GM15510 (cell line): ENCODE results near the gene BIRC7.

ENCODE experiments used
- POLR2A ChIP-seq: IDR thresholded peaks from 3 replicates; pipeline ENCODE4 v1.6.1; 2011; ENCODE audit warnings: borderline replicate concordance; ENCODE audit not compliant: insufficient read length; ENCODE audit errors: extremely low read depth

The BIRC7 gene

GRCh38 chr20:63273059-63273579 lies 37.4 kb downstream of the BIRC7 start:
- TF ChIP-seq POLR2A: no peak

- TF ChIP-seq POLR2A: no peak
These were observed 38.1 kb downstream of the BIRC7 start for GRCh38 chr20:63273635-63274380.

GRCh38 chr20:63274381-63275228 lies 38.9 kb downstream of the BIRC7 start:
- no peak for TF ChIP-seq POLR2A

GRCh38 chr20:63275825-63276224 lies 40.1 kb downstream of the BIRC7 start:
- no peak for TF ChIP-seq POLR2A

GRCh38 chr20:63276956-63277355 lies 41.3 kb downstream of the BIRC7 start:
- TF ChIP-seq POLR2A: no peak

- TF ChIP-seq POLR2A: no peak
These were observed 42.0 kb downstream of the BIRC7 start for GRCh38 chr20:63277466-63278272.

- no peak for TF ChIP-seq POLR2A
These were observed 43.0 kb downstream of the BIRC7 start for GRCh38 chr20:63278661-63279060.

GRCh38 chr20:63279931-63280330 lies 44.2 kb downstream of the BIRC7 start:
- no peak for TF ChIP-seq POLR2A

- TF ChIP-seq POLR2A: no peak
These were observed 44.7 kb downstream of the BIRC7 start for GRCh38 chr20:63280371-63280770.

GRCh38 chr20:63280929-63281545 lies 45.3 kb downstream of the BIRC7 start:
- no peak for TF ChIP-seq POLR2A

- no peak for TF ChIP-seq POLR2A
These were observed 46.3 kb downstream of the BIRC7 start for GRCh38 chr20:63281742-63282665.

GRCh38 chr20:63282946-63283345 lies 47.2 kb downstream of the BIRC7 start:
- no peak for TF ChIP-seq POLR2A

GRCh38 chr20:63283397-63284082 lies 47.8 kb downstream of the BIRC7 start:
- TF ChIP-seq POLR2A: no peak
